Lung (tissue), 12 donors: ENCODE data around the gene MAPK9. TPM values are rescaled to one million over a fixed set of nuclear protein-coding genes. Genes with fewer than 3 reads are reported as not detected.

Experiments used
- ATAC-seq: fragments of 200-7000 bp; cut with Tn5 transposase; one replicate; pipeline ENCODE4 v1.9.1; 2020; ENCODE audit warnings: moderate number of reproducible peaks; ENCODE audit not compliant: insufficient read depth, low FRiP score
- DNase-seq, 3 donors: peaks; one replicate each; pipeline ENCODE4 v3.0.0-alpha.2; 2013 to 2017
- H3K27ac ChIP-seq, 2 donors: one replicate each; pipeline ENCODE4 v1.5.1; 2013; ENCODE audit warnings: mild to moderate bottlenecking in 2 of 2, moderate library complexity in 2 of 2, control low read depth in 1 of 2, inconsistent platforms in 1 of 2, low read depth in 1 of 2, low read length in 1 of 2
- H3K27me3 ChIP-seq, 3 donors: one replicate each; pipeline ENCODE4 v1.5.1; 2013; ENCODE audit warnings: low read length in 2 of 3; ENCODE audit not compliant: control insufficient read depth in 3 of 3, insufficient read depth in 3 of 3
- H3K36me3 ChIP-seq, 4 donors: one replicate each; pipeline ENCODE4 v1.5.1; 2013; ENCODE audit warnings: low read length in 4 of 4, mild to moderate bottlenecking in 1 of 4, moderate library complexity in 1 of 4; ENCODE audit not compliant: control insufficient read depth in 4 of 4, insufficient read depth in 4 of 4
- H3K4me1 ChIP-seq, 5 donors: one replicate each; pipeline ENCODE4 v1.5.1; 2013; ENCODE audit warnings: low read length in 5 of 5, mild to moderate bottlenecking in 2 of 5, moderate library complexity in 1 of 5; ENCODE audit not compliant: control insufficient read depth in 5 of 5, insufficient read depth in 5 of 5
- H3K4me3 ChIP-seq: one replicate; pipeline ENCODE4 v1.5.1; 2013; ENCODE audit warnings: mild to moderate bottlenecking, control low read depth, moderate library complexity
- H3K9ac ChIP-seq, 2 donors: one replicate each; pipeline ENCODE4 v1.5.1; 2013; ENCODE audit warnings: low read length in 2 of 2, control low read depth in 1 of 2; ENCODE audit not compliant: insufficient read depth in 1 of 2
- H3K9me3 ChIP-seq, 4 donors: one replicate each; pipeline ENCODE4 v1.5.1; 2013; ENCODE audit warnings: low read length in 3 of 4, mild to moderate bottlenecking in 1 of 4, moderate library complexity in 1 of 4; ENCODE audit not compliant: control insufficient read depth in 4 of 4, insufficient read depth in 3 of 4
- WGBS, 2 donors: extraction: QIAGEN DNeasy Blood & Tissue Kit; methylation state at CpG; one replicate each; pipeline ENCODE4 v1.1.7; 2013; 5-methylcytosine and 5-hydroxymethylcytosine counted together
- polyA plus RNA-seq, 2 donors: library from polyadenylated mRNA; stranded (reverse); fragments of 200-250 nt; gene quantifications; one replicate each; pipeline ENCODE4 v1.2.1, GENCODE V29; 2013
- total RNA-seq, 2 donors: library from RNA; depleted of rRNA in 1 of 2; stranded (reverse); fragments of >200 nt in 1 of 2; gene quantifications; one replicate each; pipeline ENCODE4 v1.2.1, GENCODE V29; 2014 to 2021
- TF ChIP-seq, protein P1 (sequence below): IDR thresholded peaks from 2 replicates; pipeline ENCODE4 v1.5.1; 2012; ENCODE audit warnings: mild to moderate bottlenecking; ENCODE audit errors: control extremely low read depth, extremely low read depth
- donor health status: control.
- donor health status: control.
- donor health status: Bipolar disorder and iron deficiency.
- donor health status: healthy.
- donor health status: DM: yes; HTN: yes; CAD: no.

The MAPK9 gene
- total and polyA plus RNA-seq, 4 donors = 13.1 to 38.1 (median 23.6) TPM

DNA sequence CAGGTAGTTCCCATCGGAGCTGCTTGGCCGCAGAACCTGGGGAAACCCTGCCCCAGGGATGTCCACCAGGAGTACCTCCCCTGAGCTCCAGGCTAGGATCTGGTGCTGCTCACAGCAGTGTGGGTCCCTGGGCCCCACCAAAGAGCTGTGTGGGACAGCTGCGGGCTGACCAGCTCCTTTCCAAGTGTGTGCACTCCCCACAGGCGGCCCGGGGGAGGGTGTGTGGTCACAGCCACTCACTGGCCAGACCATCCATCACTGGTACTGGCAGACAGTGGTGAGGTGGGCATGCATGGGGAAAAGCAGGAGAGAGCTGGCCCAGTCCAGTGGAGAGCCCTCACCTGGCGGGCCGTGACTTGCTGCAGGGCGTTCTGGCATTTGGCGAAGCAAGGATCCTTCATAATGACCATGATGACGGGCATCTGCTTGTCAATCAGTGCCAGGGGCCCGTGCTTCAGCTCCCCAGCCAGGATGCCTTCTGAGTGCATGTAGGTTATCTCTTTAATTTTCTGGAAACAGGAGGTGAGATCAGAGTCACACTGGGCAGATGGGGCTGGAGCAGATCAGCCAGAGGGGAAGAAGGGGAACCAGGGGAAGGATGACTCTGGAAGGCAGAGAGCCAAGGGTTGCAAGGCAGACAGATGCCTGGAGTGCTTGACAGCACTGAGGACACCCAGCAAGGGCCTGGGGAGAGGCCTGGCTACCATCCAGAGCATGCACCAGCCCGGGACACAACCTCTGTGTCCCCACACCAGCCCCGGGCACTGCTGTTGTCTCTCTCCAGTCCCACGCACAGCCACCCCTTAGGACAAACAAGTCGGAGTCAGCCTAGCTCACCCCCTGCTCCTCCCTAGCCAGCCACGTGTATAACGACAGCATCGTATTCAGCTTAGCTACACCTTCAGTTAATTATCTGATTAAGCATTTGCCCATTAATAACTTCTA, 12.8 kb upstream of the MAPK9 start:
- Histone ChIP-seq H3K36me3 (peaks cover 0 to 7% (median 4%) of the 10 kb centered on the region in 4 donors), H3K4me3 (no peak overlapping the region), H3K9me3 (peaks cover 0 to 2% (median 0%) of the 10 kb centered on the region in 4 donors), H3K27me3 (no peaks in the 10 kb centered on the region), H3K4me1 (no peaks in the 10 kb centered on the region), H3K27ac (no peak overlapping the region), H3K9ac (no peak overlapping the region)
- DNase-seq = no peak
- TF ChIP-seq, protein P1, sequence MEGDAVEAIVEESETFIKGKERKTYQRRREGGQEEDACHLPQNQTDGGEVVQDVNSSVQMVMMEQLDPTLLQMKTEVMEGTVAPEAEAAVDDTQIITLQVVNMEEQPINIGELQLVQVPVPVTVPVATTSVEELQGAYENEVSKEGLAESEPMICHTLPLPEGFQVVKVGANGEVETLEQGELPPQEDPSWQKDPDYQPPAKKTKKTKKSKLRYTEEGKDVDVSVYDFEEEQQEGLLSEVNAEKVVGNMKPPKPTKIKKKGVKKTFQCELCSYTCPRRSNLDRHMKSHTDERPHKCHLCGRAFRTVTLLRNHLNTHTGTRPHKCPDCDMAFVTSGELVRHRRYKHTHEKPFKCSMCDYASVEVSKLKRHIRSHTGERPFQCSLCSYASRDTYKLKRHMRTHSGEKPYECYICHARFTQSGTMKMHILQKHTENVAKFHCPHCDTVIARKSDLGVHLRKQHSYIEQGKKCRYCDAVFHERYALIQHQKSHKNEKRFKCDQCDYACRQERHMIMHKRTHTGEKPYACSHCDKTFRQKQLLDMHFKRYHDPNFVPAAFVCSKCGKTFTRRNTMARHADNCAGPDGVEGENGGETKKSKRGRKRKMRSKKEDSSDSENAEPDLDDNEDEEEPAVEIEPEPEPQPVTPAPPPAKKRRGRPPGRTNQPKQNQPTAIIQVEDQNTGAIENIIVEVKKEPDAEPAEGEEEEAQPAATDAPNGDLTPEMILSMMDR = no peak
- WGBS, 2 donors = 89 to 90% methylated on average over 18 of the region's 18 CpGs
- no peak for ATAC-seq

DNA sequence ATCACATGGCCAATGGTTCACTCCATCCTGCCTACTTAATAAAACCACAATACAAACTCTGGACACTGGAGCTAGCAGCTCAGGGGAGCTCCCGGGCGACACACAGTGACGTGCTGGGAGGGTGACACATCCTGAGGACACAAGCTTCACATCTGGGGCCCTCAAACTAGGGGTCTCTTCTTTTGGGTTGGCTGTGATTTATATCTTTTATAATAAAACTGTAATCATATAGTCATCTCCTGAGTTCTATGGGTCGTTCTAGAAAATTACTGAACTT, 12.1 kb upstream of the MAPK9 start:
- H3K27ac ChIP-seq = no peak overlapping the region
- ATAC-seq (no peak), DNase-seq (no peak)
- peaks cover 0 to 7% (median 4%) of the 10 kb centered on the region in 4 donors for H3K36me3 ChIP-seq
- no peaks in the 10 kb centered on the region for H3K27me3 ChIP-seq
- WGBS, 2 donors = 86 to 89% methylated on average over 4 of the region's 4 CpGs
- H3K4me1 ChIP-seq = no peaks in the 10 kb centered on the region
- TF ChIP-seq, protein P1 = no peak
- peaks cover 0 to 2% (median 0%) of the 10 kb centered on the region in 4 donors for H3K9me3 ChIP-seq
- H3K4me3 ChIP-seq = no peak overlapping the region
- no peak overlapping the region for H3K9ac ChIP-seq

DNA sequence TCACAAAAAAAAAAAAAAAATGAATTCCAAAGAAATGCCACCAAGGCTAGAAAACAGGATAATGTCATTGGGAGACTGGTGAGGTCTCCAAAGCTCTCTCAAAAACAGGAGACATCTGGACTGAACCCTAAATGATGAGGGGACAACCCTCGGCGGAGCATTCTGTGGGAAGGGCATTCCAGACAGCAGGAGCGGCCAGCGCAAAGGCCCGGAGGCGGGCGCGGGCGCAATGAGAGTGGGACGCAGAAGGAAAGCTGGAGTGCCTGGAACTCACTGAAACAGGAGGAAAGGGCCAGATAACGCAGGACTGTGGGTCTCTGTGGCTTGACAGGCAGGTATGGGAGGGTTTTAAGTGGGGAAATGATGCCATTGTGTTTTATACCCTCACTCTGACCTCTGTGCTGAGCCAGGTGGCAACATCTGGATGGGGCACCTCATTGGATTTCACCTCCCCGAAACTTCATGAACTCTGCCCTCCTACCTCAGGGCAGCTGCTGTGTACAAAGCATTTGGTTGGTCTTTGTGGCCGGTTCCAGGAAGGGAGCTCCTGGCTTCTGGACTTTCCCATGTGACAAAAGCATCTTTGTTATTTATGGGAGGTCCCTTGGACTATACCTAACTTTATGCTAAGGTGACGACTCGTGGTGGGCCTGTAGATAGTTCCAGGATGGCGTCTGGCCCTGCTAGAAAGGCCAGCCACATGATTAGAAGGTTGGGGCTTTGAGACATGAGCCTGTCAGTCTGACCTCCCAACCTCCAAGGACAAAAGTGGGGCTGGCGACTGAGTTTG, 11.5 kb upstream of the MAPK9 start:
- Histone ChIP-seq H3K36me3 (peaks cover 0 to 7% (median 4%) of the 10 kb centered on the region in 4 donors), H3K27ac (no peak overlapping the region), H3K9ac (no peak overlapping the region), H3K27me3 (no peaks in the 10 kb centered on the region), H3K4me3 (no peak overlapping the region), H3K9me3 (peaks cover 0 to 2% (median 0%) of the 10 kb centered on the region in 4 donors), H3K4me1 (no peaks in the 10 kb centered on the region)
- no peak for ATAC-seq
- WGBS, 2 donors = 91 to 95% methylated on average over 17 of the region's 17 CpGs
- TF ChIP-seq, protein P1 = no peak
- no peak for DNase-seq
